NCI-H1105 treated with DMSO at 0.1 percent for 48 hours (cell line): ENCODE data around the gene RAB39B.
"Not testable (repeated sequence)": the region's sequence is repeated elsewhere in the genome, so short reads cannot be mapped to it uniquely, and the experiment has no call there.

ENCODE experiments used
- DNase-seq: peaks from one replicate; lab custom pipeline; 2025; lab: John Stamatoyannopoulos, UW

The RAB39B gene

GRCh38 chrX:155263854-155264628 is at the start of gene RAB39B:
TSS of gene RAB39B (minus strand) at chrX:155264491. CDS start at chrX:155264288, 203 bp downstream.
- peak; percentile 88 for DNase-seq

- DNase-seq: no peak
Measured at GRCh38 chrX:155313766-155314165, 49.5 kb upstream of the RAB39B start.

DNA sequence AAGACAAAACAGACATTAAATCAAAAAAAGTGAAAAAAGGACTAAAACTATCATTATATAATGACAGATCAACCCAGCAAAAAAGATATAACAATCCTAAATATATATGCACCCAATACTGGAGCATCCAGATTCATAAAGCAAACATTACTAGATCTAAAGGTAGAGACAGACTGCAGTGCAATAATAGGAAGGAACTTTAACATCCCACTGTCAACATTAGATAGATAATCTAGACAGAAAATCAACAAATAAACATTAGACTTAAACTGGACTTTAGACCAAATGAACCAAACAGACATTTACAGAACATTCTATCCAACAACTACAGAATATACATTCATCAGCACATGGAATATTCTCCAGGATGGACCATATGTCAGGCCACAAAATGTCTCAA is 29.5 kb upstream of the RAB39B start:
- no peak for DNase-seq

- no peak for DNase-seq
Measured at GRCh38 chrX:155279873-155280272, 15.6 kb upstream of the RAB39B start.

DNA sequence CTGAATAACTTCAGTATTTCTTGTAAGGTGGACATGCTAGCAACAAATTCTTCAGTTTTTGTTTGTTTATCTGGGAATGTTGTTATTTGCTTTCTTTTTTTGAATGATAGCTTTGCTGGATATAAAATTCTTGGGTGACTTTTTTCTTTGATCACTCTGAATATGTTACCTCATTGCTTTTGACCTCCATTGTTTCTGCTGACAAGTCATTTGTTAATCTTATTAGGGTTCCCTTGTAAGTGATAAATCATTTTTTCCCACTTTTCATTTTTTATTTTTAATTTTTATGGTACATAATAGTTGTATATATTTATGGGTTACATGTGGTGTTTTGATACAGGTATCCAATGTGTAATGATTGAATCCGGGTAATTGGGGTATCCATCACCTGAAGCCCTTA is 6.7 kb upstream of the RAB39B start:
- no peak for DNase-seq

- not testable (repeated sequence) for DNase-seq
Measured at GRCh38 chrX:155267995-155268394, 3.7 kb upstream of the RAB39B start.

- DNase-seq: no peak
Measured at GRCh38 chrX:155266439-155266838, 2.1 kb upstream of the RAB39B start.

DNA sequence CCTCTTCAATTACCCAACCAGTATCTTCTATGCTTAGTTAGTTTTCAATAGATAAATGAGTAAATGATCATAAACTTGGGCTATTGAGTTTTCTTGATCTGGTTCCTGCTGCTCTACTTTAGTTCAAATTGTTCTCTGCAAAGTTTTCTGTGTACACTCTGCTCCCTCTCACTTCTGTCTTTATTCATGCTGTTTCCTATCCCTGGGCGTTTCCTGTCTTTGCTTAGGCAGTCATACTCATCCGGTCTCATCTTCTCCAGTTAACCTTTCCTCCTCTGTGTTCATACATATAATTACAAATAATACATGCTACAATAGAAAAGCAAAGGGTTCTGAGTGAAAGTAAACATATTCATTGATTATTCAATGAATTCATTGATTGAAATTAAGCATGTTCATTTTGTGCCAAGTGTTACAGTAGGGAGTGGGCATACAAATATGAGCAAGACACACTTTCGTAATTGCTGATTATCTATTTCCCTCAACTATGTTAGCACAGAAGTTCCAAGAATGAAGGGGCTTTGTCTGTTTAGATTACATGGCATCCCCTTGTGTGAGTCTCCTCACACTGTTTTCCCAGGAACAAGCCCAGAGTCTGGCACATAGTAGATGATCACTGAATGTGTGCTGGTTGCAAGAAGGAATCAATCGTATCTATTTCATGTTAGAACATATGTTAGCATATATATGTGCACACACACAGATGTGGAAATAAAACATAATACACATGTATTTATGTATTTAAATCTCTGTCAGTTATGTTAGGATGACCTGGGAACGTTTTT is 1.1 kb downstream of the RAB39B start:
- no peak for DNase-seq

GRCh38 chrX:155259752-155260151 is 4.5 kb downstream of the RAB39B start:
- DNase-seq: no peak

GRCh38 chrX:155251391-155251790 is 12.9 kb downstream of the RAB39B start:
- DNase-seq: no peak

GRCh38 chrX:155247497-155247896 is 16.8 kb downstream of the RAB39B start:
- DNase-seq: no peak

DNA sequence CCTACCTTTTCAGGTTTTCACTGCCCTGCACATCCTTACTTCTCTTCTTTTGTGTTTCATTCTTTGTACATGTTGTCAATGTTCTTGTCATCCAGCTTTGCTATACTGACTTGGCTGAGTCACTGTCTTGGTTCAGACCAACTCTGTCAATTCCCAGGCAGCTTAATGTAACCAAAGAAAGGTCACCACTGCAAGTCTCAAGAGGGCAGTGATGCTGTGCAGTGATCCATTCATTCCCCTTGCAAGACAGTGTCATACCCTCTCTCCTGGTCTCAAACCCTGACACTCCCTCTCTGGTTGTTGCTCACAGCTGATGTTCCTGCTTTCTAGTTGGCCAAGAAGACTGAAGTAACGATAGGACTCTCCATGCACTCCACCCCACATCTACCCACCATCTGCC is 17.5 kb downstream of the RAB39B start:
- DNase-seq: no peak

GRCh38 chrX:155242300-155242699 is 22.0 kb downstream of the RAB39B start:
- DNase-seq: no peak

DNA sequence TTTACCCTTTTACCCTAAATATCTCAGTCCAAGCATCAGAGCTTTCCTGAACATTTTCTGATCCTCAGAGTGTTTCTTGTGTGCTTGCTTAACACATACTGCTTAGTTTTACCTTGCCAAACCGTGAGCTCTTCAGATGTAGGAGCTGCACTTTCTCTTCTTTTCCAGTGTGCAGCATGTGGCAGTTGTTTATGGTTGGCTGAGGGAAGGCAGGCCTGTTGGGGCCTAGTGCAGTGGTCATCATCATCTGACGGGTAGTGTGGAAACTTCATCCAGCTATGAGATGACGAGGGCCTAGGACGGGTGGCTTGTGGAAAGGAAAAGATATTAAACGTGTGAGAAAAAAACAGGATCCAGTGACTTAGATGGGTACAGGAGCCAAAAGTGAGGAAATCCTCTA is 26.6 kb downstream of the RAB39B start:
- no peak for DNase-seq

GRCh38 chrX:155235891-155236290 is 28.4 kb downstream of the RAB39B start:
- no peak for DNase-seq

- no peak for DNase-seq
Measured at GRCh38 chrX:155231163-155231562, 33.1 kb downstream of the RAB39B start.

- no peak for DNase-seq
Measured at GRCh38 chrX:155225774-155226173, 38.5 kb downstream of the RAB39B start.

GRCh38 chrX:155223746-155224145 is 40.5 kb downstream of the RAB39B start:
- DNase-seq: not testable (repeated sequence)

- DNase-seq: no peak
Measured at GRCh38 chrX:155221351-155221750, 42.9 kb downstream of the RAB39B start.

GRCh38 chrX:155218777-155219176 is 45.5 kb downstream of the RAB39B start:
- DNase-seq: no peak

GRCh38 chrX:155216940-155217440 is 47.3 kb downstream of the RAB39B start:
- DNase-seq: peak; percentile 64

DNA sequence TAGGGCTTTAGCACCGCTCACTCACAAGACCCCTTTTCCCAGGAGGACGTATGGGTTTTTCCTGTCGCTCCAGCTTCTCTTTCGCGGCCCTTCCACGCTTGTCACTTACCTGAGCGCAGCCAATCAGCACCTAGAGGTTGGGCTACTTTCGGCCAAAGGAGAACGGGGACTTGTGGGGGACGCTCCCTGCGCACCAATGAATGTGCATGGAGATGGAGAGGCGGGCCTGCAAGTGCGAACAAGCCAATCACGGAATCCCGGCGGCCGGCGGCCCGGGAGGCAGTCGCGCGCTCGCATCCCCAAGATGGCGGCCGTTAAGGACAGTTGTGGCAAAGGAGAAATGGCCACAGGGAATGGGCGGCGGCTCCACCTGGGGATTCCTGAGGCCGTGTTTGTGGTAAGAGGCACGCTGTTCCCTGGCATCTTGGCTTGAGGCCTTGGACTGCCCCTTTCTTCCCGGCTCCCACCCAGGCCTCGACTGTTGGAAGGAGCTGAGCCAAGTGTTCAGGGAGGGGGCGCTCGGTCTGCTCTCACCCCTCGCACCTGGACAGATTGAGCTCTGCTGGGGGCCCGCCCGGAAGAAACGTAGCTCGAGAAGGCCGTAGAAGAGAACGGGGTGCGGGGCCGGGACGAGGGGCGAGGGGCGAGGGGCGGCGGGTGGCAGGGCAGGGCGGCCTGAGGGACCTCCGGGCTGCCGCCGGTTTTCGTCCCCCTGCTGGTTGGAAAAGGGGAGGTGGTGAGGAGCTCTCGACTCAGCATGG is 47.9 kb downstream of the RAB39B start, which contains the start of gene VBP1:
VBP1 (plus strand) TSS at position 282 of the 761 bp plus-strand sequence; CDS start at position 305, 23 bp downstream.
- peak; percentile 98 for DNase-seq
